B cell (primary cell): ENCODE data around the gene HAGHL. TPM values are rescaled to one million over a fixed set of nuclear protein-coding genes. Genes with fewer than 3 reads are reported as not detected.

Experiments
- ATAC-seq: fragments of 200-7000 bp; cut with Tn5 transposase; one replicate; pipeline ENCODE4 v1.10.0; 2021; ENCODE audit warnings: low read depth, mild to moderate bottlenecking, moderate number of reproducible peaks, moderate library complexity
- CTCF ChIA-PET: fragments of 350-600 bp; sonication (Branson Sonifier 250); formaldehyde crosslinking; loops from one replicate; lab custom pipeline; 2021; ENCODE audit warnings: antibody characterized with exemption, inconsistent platforms; lab: Charles Lee
- POLR2A ChIA-PET: fragments of 350-600 bp; sonication (Branson Sonifier 250); formaldehyde crosslinking; loops from one replicate; lab custom pipeline; 2021; ENCODE audit warnings: antibody characterized with exemption; lab: Charles Lee
- DNase-seq: peaks from one replicate; pipeline ENCODE4 v3.0.0; 2013
- H2AFZ ChIP-seq: 2 replicates; pipeline ENCODE4 v1.6.1; 2012; ENCODE audit warnings: mild to moderate bottlenecking, low read depth, low read length; ENCODE audit not compliant: insufficient read depth, poor library complexity, severe bottlenecking
- H3K27ac ChIP-seq, 2 donors: 1 replicate in 1 of 2; 2 replicates in 1 of 2; pipeline ENCODE4 v1.5.1; 2012 to 2013; ENCODE audit warnings: low read length in 2 of 2, mild to moderate bottlenecking in 2 of 2, moderate library complexity in 1 of 2
- H3K27me3 ChIP-seq, 4 experiments: fragments of 200-600 bp in 1 of 4; sonication (generic) in 1 of 4; replicated peaks in 1 of 4; 1 replicate in 2 of 4; 2 replicates in 2 of 4; pipeline versions ENCODE4 v1.6.1 to v1.7.0; 2013 to 2016; ENCODE audit warnings: low read length in 3 of 4, mild to moderate bottlenecking in 2 of 4, mixed read lengths in 1 of 4, moderate library complexity in 1 of 4; ENCODE audit not compliant: insufficient read depth in 4 of 4, control insufficient read depth in 3 of 4; ENCODE audit errors: control extremely low read depth in 1 of 4
- H3K36me3 ChIP-seq, 2 experiments: replicated peaks in 1 of 2; 1 replicate in 1 of 2; 2 replicates in 1 of 2; pipeline versions ENCODE4 v1.6.1 to v1.7.1; 2013; ENCODE audit warnings: low read length in 1 of 2; ENCODE audit not compliant: insufficient read depth in 2 of 2, control insufficient read depth in 1 of 2; ENCODE audit errors: control extremely low read depth in 1 of 2, extremely low read depth in 1 of 2
- H3K4me1 ChIP-seq, 2 donors: fragments of 200-600 bp in 1 of 2; sonication (generic) in 1 of 2; 1 replicate in 1 of 2; 2 replicates in 1 of 2; pipeline versions ENCODE4 v1.5.1 to v1.6.1; 2013 to 2017; ENCODE audit warnings: low read length in 2 of 2; ENCODE audit not compliant: control insufficient read depth in 2 of 2, insufficient read depth in 2 of 2
- H3K4me2 ChIP-seq: replicated peaks from 2 replicates; pipeline ENCODE3; 2012; ENCODE audit warnings: mild to moderate bottlenecking, low read depth, low read length; ENCODE audit not compliant: poor library complexity, severe bottlenecking
- H3K4me3 ChIP-seq, 5 experiments: fragments of 200-600 bp in 1 of 5; sonication (generic) in 1 of 5; 1 replicate in 3 of 5; 2 replicates in 2 of 5; pipeline versions ENCODE4 v1.5.1 to v1.7.0; 2011 to 2016; ENCODE audit warnings: low read length in 4 of 5, mild to moderate bottlenecking in 4 of 5, low read depth in 2 of 5, control low read depth in 1 of 5, moderate library complexity in 1 of 5; ENCODE audit not compliant: insufficient read depth in 1 of 5; ENCODE audit errors: control extremely low read depth in 1 of 5, extremely low read depth in 1 of 5
- H3K79me2 ChIP-seq: fragments of 200-600 bp; sonication (generic); one replicate; pipeline ENCODE4 v1.6.0; 2016; ENCODE audit warnings: low read length; ENCODE audit not compliant: control insufficient read depth, insufficient read depth
- H3K9ac ChIP-seq: fragments of 200-600 bp; sonication (generic); 2 replicates; pipeline ENCODE4 v1.6.1; 2017; ENCODE audit warnings: mild to moderate bottlenecking, low read length, moderate library complexity
- H3K9me3 ChIP-seq, 3 donors: one replicate each; pipeline versions ENCODE4 v1.6.1 to v1.7.1; 2013; ENCODE audit warnings: low read length in 2 of 3; ENCODE audit not compliant: control insufficient read depth in 2 of 3, insufficient read depth in 1 of 3; ENCODE audit errors: control extremely low read depth in 1 of 3
- H4K20me1 ChIP-seq: 2 replicates; pipeline ENCODE4 v1.6.0; 2012; ENCODE audit warnings: mild to moderate bottlenecking, low read length; ENCODE audit not compliant: insufficient read depth, control insufficient read depth, poor library complexity, severe bottlenecking
- H3K27ac Mint-ChIP-seq: one replicate; pipeline ENCODE4 v1.8.0; 2021; ENCODE audit warnings: mixed read lengths
- H3K27me3 Mint-ChIP-seq: one replicate; pipeline ENCODE4 v1.8.0; 2021; ENCODE audit warnings: mixed read lengths
- H3K4me1 Mint-ChIP-seq: one replicate; pipeline ENCODE4 v1.8.0; 2021; ENCODE audit warnings: mixed read lengths
- H3K4me3 Mint-ChIP-seq: one replicate; pipeline ENCODE4 v1.8.0; 2021; ENCODE audit warnings: mixed read lengths
- H3K9me3 Mint-ChIP-seq: one replicate; pipeline ENCODE4 v1.8.0; 2022; ENCODE audit warnings: mixed read lengths; ENCODE audit not compliant: insufficient read depth
- CTCF ChIP-seq: fragments of 200-600 bp; IDR thresholded peaks from one replicate; pipeline ENCODE4 v1.8.0; 2022; ENCODE audit warnings: antibody characterized with exemption, mild to moderate bottlenecking
- EZH2 ChIP-seq: IDR thresholded peaks from 2 replicates; pipeline ENCODE4 v1.6.1; 2012; ENCODE audit warnings: borderline replicate concordance, low read depth, mild to moderate bottlenecking, moderate library complexity, low read length; ENCODE audit not compliant: insufficient read depth, poor library complexity, severe bottlenecking
- WGBS: methylation state at CpG from one replicate; pipeline ENCODE4 v1.1.5; 2013; ENCODE audit warnings: missing lambda C conversion rate; ENCODE audit not compliant: insufficient coverage; 5-methylcytosine and 5-hydroxymethylcytosine counted together
- intact Hi-C: fragments of 100-400 bp; cut with micrococcal nuclease; formaldehyde crosslinking; loops from one replicate; pipeline ENCODE4 v1.10.0; 2022
- polyA plus RNA-seq: library from polyadenylated mRNA; depleted of rRNA; stranded (reverse); fragments of >200 nt; gene quantifications from 2 replicates; pipeline ENCODE4 v1.2.3, GENCODE V29; 2012
- total RNA-seq, 2 donors: library from RNA; stranded (reverse); fragments of 120-200 nt in 1 of 2; gene quantifications; 1 replicate in 1 of 2; 2 replicates in 1 of 2; pipeline versions ENCODE4 v1.2.3 to v1.2.4, GENCODE V29; 2013 to 2022

Gene HAGHL
- total and polyA plus RNA-seq, 2 donors (not counting 1 experiment from before 2014, with no cell fraction given), result 32.3 to 87.1 TPM

GRCh38 chr16:759110-759910, 32.4 kb downstream of the HAGHL start:
- POLR2A ChIA-PET, result no interaction called here
- intact Hi-C loops, result no loop called here
- no peak for ATAC-seq
- no peak overlapping the region for H3K4me3 Mint-ChIP-seq
- H3K4me1 Mint-ChIP-seq, result peaks cover 1% of the 10 kb centered on the region
- no peak overlapping the region for H3K9ac ChIP-seq
- CTCF ChIA-PET, result no interaction called here
- H3K79me2 ChIP-seq, result no peaks in the 10 kb centered on the region
- H3K36me3 ChIP-seq, result no peaks in the 10 kb centered on the region
- DNase-seq, result no peak
- H3K27ac ChIP-seq, result no peak overlapping the region
- no peaks in the 10 kb centered on the region for H4K20me1 ChIP-seq
- 99% methylated on average over 31 of the region's 34 CpGs for WGBS
- peaks cover 4 to 6% of the 10 kb centered on the region in 2 donors for H3K4me1 ChIP-seq
- H3K27me3 ChIP-seq, result peaks cover 0 to 2% (median 0%) of the 10 kb centered on the region in 4 experiments
- no peak overlapping the region for H3K27ac Mint-ChIP-seq
- TF ChIP-seq CTCF (no peak), EZH2 (no peak)
- no peak overlapping the region for H2AFZ ChIP-seq
- H3K4me3 ChIP-seq, result no peak overlapping the region
- peaks cover 3% of the 10 kb centered on the region for H3K9me3 Mint-ChIP-seq
- no peak overlapping the region for H3K4me2 ChIP-seq
- H3K27me3 Mint-ChIP-seq, result peaks cover 14% of the 10 kb centered on the region
- peaks cover 0 to 4% (median 0%) of the 10 kb centered on the region in 3 donors for H3K9me3 ChIP-seq

GRCh38 chr16:760065-760464, 33.2 kb downstream of the HAGHL start:
- WGBS, result 87% methylated on average over 15 of the region's 15 CpGs
- DNase-seq (no peak), ATAC-seq (no peak)
- peaks cover 0 to 2% (median 0%) of the 10 kb centered on the region in 4 experiments for H3K27me3 ChIP-seq
- ChIA-PET CTCF (no interaction called here), POLR2A (no interaction called here)
- H3K9ac ChIP-seq, result no peak overlapping the region
- H3K4me1 Mint-ChIP-seq, result no peaks in the 10 kb centered on the region
- peaks cover 3% of the 10 kb centered on the region for H3K9me3 Mint-ChIP-seq
- no peak overlapping the region for H2AFZ ChIP-seq
- H3K4me3 Mint-ChIP-seq, result no peak overlapping the region
- H3K27ac ChIP-seq, result no peak overlapping the region
- intact Hi-C loops, result no loop called here
- no peak overlapping the region for H3K27ac Mint-ChIP-seq
- H3K9me3 ChIP-seq, result peaks cover 0 to 4% (median 0%) of the 10 kb centered on the region in 3 donors
- no peaks in the 10 kb centered on the region for H3K36me3 ChIP-seq
- H3K79me2 ChIP-seq, result no peaks in the 10 kb centered on the region
- H3K4me2 ChIP-seq, result no peak overlapping the region
- H3K4me3 ChIP-seq, result no peak overlapping the region
- no peaks in the 10 kb centered on the region for H4K20me1 ChIP-seq
- peaks cover 0 to 1% of the 10 kb centered on the region in 2 donors for H3K4me1 ChIP-seq
- TF ChIP-seq CTCF (no peak), EZH2 (no peak)
- H3K27me3 Mint-ChIP-seq, result peaks cover 14% of the 10 kb centered on the region
